HepG2 (cell line): ENCODE data around the gene ZNF132. TPM values are rescaled to one million over a fixed set of nuclear protein-coding genes. Genes with fewer than 3 reads are reported as not detected.

Source experiments
- ATAD3A ChIP-seq: sonication (generic); formaldehyde crosslinking; IDR thresholded peaks from 2 replicates; pipeline ENCODE4 v1.4.0; 2020; ENCODE audit warnings: missing genetic modification reagents
- CSRNP2 ChIP-seq: sonication (generic); formaldehyde crosslinking; conservative IDR thresholded peaks from 2 replicates; pipeline ENCODE4 v1.8.0; 2022; ENCODE audit warnings: low read depth, missing genetic modification reagents
- MXD4 ChIP-seq: IDR thresholded peaks from 2 replicates; pipeline ENCODE4 v1.6.1; 2016; ENCODE audit warnings: mild to moderate bottlenecking, missing biosample characterization, missing genetic modification reagents
- POGK ChIP-seq: sonication (generic); formaldehyde crosslinking; conservative IDR thresholded peaks from 2 replicates; pipeline ENCODE4 v1.8.0; 2022; ENCODE audit warnings: mild to moderate bottlenecking, moderate library complexity, missing genetic modification reagents
- SNAPC5 ChIP-seq: sonication (generic); formaldehyde crosslinking; IDR thresholded peaks from 2 replicates; pipeline ENCODE4 v1.8.1; 2023; ENCODE audit warnings: mild to moderate bottlenecking, missing genetic modification reagents, borderline replicate concordance
- TFE3 ChIP-seq: IDR thresholded peaks from 2 replicates; pipeline ENCODE4 v1.6.1; 2016
- ZBTB40 ChIP-seq, 2 experiments: fragments of 450-650 bp in 1 of 2; sonication (generic) in 1 of 2; formaldehyde crosslinking in 1 of 2; IDR thresholded peaks; 2 replicates each; pipeline versions ENCODE4 v1.6.1 to v1.8.0; 2016 to 2022; ENCODE audit warnings: antibody characterized with exemption in 1 of 2, mild to moderate bottlenecking in 1 of 2, missing genetic modification reagents in 1 of 2
- ZNF101 ChIP-seq: sonication (generic); formaldehyde crosslinking; IDR thresholded peaks from 2 replicates; pipeline ENCODE4 v1.4.0; 2020; ENCODE audit warnings: mild to moderate bottlenecking, low read depth, missing genetic modification reagents, borderline replicate concordance
- ZNF333 ChIP-seq: sonication (generic); formaldehyde crosslinking; IDR thresholded peaks from 2 replicates; pipeline ENCODE4 v1.4.0; 2020; ENCODE audit warnings: mild to moderate bottlenecking, missing genetic modification reagents, borderline replicate concordance
- ZNF800 ChIP-seq: sonication (generic); formaldehyde crosslinking; IDR thresholded peaks from 2 replicates; pipeline ENCODE4 v1.4.0; 2020; ENCODE audit warnings: missing genetic modification reagents
- polyA plus RNA-seq, 8 experiments: library from polyadenylated mRNA; depleted of rRNA in 3 of 8; stranded (reverse) in 7 of 8; unstranded in 1 of 8; fragments of >200 nt; fragmentation: Illumina TruSeq in 4 of 8; extraction: Trizol in 4 of 8; gene quantifications; 2 replicates each; pipeline versions ENCODE4 v1.2.1 to v1.2.3, GENCODE V29; 2011 to 2016; ENCODE audit warnings: low read depth in 4 of 8, missing spikeins in 1 of 8, mixed read lengths in 1 of 8; ENCODE audit not compliant: insufficient read depth in 1 of 8
- total RNA-seq, 5 experiments: library from RNA; depleted of rRNA; stranded (reverse); fragments of >200 nt; fragmentation: Illumina TruSeq; extraction: Trizol; gene quantifications; 2 replicates each; pipeline ENCODE4 v1.2.3, GENCODE V29; 2016; ENCODE audit warnings: low read depth in 1 of 5

ZNF132 gene
- total and polyA plus RNA-seq, 2 of the 13 experiments (the other 11 are each of a cell fraction or from before 2014, with no cell fraction given): not detected

- peak; percentile 93 for TF ChIP-seq MXD4 (CRISPR knock-in tag)
- peak; percentile 66; the same call in 1 of the 2 replicates for TF ChIP-seq ZNF800 (CRISPR knock-in tag)
- TF ChIP-seq SNAPC5 (CRISPR knock-in tag): 0 out of 2 replicates have a peak, but pooled peaks have one; percentile 62
- peak; percentile 55; the same call in 1 of the 2 replicates for TF ChIP-seq TFE3 (CRISPR knock-in tag)
- TF ChIP-seq ATAD3A (CRISPR knock-in tag): no peak
- TF ChIP-seq CSRNP2 (CRISPR knock-in tag): 0 out of 2 replicates have a peak, but pooled peaks have one; percentile 38
- peak; percentile 85 for TF ChIP-seq ZNF333 (CRISPR knock-in tag)
- peak; percentile 64 for TF ChIP-seq ZBTB40 (IDR thresholded peaks at IDR 0.05)
- TF ChIP-seq ZBTB40 (CRISPR knock-in tag; IDR thresholded peaks at IDR 0.05): no peak; the same call in none of the 2 replicates
- TF ChIP-seq POGK (CRISPR knock-in tag): peak; percentile 78
- peak; percentile 1 for TF ChIP-seq ZNF101 (CRISPR knock-in tag)
Measured at GRCh38 chr19:58386576-58387337, 53.2 kb downstream of the ZNF132 start, which contains the start of gene RPS5 (continued).
